NCI-H2227 treated with DMSO at 0.1 percent for 48 hours (cell line): Measurements from ENCODE around the gene ZDHHC14.

Experiments used
- DNase-seq: peaks from one replicate; lab custom pipeline; 2025; lab: John Stamatoyannopoulos, UW

The ZDHHC14 gene

DNA sequence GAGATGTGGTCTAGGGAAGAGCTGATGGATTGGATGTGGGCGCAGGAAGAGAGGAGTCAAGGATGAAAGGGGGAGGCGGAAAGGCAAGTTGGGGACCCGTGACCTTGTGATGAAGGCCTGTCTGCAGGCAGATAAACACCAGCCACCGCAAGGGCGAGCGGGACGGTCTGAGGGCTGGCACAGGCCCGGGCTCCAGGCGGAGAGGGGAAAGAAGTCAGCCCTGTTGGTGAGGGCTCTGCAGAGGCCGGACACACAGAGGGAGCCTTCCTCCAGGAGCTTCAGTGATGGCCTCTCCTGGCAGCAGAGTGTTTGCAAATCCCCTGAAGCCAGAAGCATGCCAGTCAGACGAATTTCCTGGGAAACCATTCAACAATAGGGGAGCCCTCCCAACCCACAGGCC is 112.2 kb downstream of the ZDHHC14 start:
- no peak for DNase-seq

GRCh38 chr6:157493576-157493975 is 112.6 kb downstream of the ZDHHC14 start:
- no peak for DNase-seq

DNA sequence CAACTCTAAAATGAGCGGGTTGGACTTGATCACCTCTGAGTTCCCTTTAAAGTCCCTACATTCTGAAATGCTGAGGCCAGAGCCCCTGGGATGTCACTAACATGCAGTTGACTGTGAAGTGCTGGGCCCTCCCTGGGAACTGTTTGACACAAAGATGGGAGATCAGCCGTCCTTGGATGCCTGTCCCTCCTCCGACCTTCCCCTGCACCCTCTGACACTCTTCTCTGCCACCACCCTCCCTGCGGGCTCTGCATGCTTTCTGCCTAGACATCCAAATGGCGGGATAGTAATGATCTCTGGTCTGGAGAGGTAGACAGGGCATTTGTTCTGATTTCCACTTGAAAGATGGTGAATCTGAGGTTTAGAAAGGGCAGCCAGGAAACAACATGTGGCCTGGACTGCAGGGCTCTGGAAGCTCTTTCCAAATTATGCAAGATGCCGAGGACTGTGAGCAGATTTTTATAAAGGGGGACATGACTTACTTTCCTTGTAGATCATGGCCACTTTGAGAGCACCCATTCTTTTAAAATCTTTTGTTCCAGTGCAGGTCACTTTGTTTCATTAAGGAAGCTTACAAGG is 113.2 kb downstream of the ZDHHC14 start:
- no peak for DNase-seq

- no peak for DNase-seq
Observed at GRCh38 chr6:157496534-157497095, 115.6 kb downstream of the ZDHHC14 start.

DNA sequence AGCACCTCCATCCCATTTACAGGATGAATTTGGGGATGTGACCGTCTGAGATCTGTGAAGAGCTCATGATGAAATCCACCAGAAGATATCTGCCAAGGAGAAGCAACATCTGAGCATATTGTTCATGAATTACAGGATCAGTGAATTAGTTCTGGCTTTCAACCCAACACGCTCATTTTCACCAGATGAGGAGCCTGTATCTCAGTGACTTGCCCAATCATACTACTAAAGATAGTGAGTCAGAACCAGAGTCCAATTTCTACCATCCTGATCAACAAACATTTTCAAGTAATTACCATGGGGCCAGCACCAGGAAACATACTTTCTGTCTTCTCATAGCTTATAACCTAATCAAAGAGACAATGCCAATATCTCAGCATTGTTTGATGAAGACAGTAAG is 116.6 kb downstream of the ZDHHC14 start:
- no peak for DNase-seq

- no peak for DNase-seq
Observed at GRCh38 chr6:157498817-157499216, 117.8 kb downstream of the ZDHHC14 start.

GRCh38 chr6:157500022-157500421 is 119.0 kb downstream of the ZDHHC14 start:
- DNase-seq: no peak

DNA sequence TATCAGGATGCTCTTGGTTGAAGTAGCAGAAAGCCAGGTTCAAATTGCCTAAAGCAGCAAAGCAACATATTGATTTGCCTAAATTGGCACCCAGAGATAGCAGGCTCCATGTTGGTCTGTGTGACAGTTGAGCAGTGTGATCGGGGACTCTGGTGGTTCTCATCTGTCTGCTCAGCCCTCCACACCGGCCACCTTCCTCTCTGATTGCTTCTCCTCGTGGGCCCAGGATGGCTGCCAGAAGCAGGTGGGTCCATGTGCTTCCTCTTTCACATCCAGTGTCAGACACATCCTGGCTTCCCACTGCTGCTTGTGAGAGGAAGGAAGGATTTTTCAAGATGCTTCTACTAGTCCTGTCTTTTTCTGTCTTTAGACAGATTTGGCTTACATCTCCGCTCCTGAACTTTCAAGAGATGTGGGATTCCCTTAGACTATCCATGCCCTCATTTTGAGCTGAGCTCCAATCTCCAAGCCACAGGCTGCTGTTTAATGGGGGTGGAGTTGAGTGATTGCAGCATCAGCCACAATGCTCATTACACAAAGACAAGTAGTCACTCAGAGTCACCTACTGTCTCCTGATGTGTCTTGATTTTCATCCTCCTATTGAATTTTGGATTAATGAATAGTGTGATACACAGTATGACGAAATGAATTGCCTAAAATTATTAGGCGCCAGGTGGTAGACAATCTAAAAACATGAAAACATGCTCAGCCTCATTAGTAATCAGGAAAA is 122.2 kb downstream of the ZDHHC14 start:
- DNase-seq: no peak

- DNase-seq: no peak
Observed at GRCh38 chr6:157505912-157506491, 125.0 kb downstream of the ZDHHC14 start.

GRCh38 chr6:157510323-157511188 is 129.6 kb downstream of the ZDHHC14 start:
- DNase-seq: no peak

DNA sequence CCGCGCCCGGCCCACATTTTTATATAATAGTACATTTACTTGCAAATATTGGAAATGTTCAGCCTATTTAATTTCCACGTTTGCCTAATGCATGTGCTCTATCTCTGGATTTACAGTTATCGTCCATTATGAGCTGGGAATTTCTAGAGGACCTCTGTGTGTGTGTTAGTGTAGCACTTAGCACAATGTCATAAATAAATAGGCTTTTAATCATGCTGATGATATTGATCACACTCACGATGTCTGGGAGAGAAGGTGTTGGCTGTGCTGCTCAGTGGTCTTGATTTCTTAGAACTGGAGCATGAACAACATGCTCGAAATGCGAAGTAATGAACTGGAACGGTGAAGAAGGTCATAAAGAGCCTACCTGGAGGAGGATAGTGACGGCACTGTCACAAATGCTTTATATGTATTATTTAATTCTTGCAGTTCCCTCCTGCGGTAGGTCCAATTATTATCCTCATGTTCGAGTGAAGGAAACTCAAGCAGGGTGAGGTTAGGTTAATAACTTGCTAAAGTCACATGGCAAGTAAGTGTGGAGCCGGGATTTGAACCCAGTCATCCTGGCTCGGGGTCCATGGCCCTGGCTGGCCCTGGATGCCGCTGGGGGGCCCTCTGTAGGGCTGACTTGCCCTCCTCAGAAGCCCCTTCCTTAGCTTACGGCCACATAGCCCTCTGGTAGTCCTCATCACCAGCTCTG is 130.8 kb downstream of the ZDHHC14 start:
- DNase-seq: no peak

GRCh38 chr6:157512382-157512682 is 131.3 kb downstream of the ZDHHC14 start:
- no peak for DNase-seq

DNA sequence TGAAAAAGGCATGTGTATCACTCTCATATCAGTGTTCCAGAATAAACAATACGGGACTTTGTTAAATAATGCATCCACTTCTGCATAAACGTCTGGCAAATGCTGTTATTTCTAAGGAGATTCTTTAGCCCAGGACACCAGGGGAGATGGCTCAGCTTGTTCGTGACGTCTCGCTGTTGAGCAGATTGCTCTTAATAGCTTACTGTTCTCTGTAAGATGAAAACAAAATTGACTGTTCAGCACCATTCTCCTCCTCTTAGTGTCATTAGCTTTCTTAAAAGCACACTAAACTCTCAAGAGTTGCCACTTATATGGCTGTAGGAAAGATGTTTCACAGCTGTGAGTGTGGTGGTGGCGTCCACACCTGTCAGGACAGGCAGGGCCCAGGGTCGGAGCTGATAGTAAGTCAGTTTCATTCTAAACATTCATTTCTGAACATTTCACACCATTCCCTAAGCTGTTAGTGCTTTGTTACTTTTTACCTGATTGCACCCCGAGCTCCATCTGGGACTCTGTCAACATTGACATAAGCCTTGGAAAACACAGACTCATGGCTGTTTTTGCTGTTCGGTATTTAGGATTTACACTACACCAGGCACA is 132.1 kb downstream of the ZDHHC14 start:
- DNase-seq: peak; percentile 48

GRCh38 chr6:157513619-157514485 is 132.9 kb downstream of the ZDHHC14 start:
- no peak for DNase-seq

- DNase-seq: no peak
Observed at GRCh38 chr6:157514659-157515496, 133.9 kb downstream of the ZDHHC14 start.

DNA sequence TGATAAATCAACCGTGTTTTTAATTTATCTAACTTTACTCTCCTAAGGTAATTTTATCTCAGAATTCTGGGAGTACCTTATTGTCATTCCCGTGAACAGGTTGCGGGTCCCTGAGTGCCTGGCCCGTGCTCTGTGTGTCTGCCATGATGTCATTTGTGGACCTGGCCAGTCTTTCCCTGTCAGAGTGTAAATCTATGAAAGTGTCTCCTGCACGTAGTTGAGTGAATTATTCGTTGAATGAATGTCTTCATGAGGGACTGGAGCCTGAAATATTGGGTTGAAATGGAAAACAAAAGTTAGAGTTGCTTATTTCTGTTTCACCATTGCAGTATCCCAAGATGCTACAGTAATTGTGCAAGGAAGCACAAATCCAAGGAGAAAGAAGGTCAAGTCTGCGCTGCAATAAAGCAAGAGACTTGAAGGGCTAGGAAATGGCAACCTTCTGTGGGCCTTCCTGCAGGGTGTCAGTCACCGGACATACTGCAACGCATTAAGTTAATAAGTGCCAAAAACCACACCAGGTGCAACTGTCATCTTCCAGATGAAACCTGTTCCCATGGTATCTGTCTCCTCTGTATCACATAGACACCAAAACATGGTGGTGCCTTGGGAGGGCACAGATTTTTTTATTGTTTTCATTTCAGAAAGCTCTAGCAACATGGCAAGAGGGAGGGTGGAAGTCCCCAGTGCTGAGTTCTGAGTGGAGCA is 135.5 kb downstream of the ZDHHC14 start:
- no peak for DNase-seq

GRCh38 chr6:157517601-157518359 is 136.8 kb downstream of the ZDHHC14 start:
- DNase-seq: no peak
